Measurements from ENCODE around the gene RSAD1.

- TF ChIP-seq POLR2A (IDR thresholded peaks at IDR 0.05), result no peak
- TF ChIP-seq CTCF (IDR thresholded peaks at IDR 0.05), result no peak
Measured at GRCh38 chr17:50440838-50441829, 37.5 kb upstream of the RSAD1 start.

All from body of pancreas (tissue), 4 donors.